HepG2 (cell line): ENCODE measurements around the gene AGAP3. TPM values are rescaled to one million over a fixed set of nuclear protein-coding genes. Genes with fewer than 3 reads are reported as not detected.

ENCODE experiments used
- ATAC-seq: fragments of 200-7000 bp; cut with Tn5 transposase; 3 replicates; pipeline ENCODE4 v1.9.1; 2020; ENCODE audit warnings: mild to moderate bottlenecking, moderate library complexity
- BruUV-seq: library from RNA; stranded (reverse); fragments of 400-500 nt; replicated peaks from 2 replicates; lab custom pipeline; 2021; lab: Mats Ljungman, UMichigan
- CTCF ChIA-PET: fragments of 300-600 bp; formaldehyde crosslinking; extraction: SDS; loops from one replicate; lab custom pipeline; 2021; ENCODE audit warnings: low total read pairs, inconsistent platforms, low intra/inter-chr PET ratio; lab: Yijun Ruan, JAX
- POLR2A ChIA-PET: fragments of 350-600 bp; sonication (Branson Sonifier 250); formaldehyde crosslinking; loops from one replicate; lab custom pipeline; 2020; ENCODE audit warnings: antibody characterized with exemption, inconsistent platforms; lab: Yijun Ruan, JAX
- DNase-seq: peaks from one replicate; pipeline ENCODE4 v3.0.0-alpha.2; 2015; ENCODE audit warnings: low spot score
- FAIRE-seq: peaks from 3 replicates; lab custom pipeline; 2011; peaks lifted over from hg19 to GRCh38; lab: Jason Lieb, UNC
- H2AFZ ChIP-seq: one replicate; pipeline ENCODE4 v1.6.1; 2011; ENCODE audit warnings: low read length, inconsistent platforms
- H3K27ac ChIP-seq: fragments of 300-600 bp; 3 replicates; pipeline ENCODE4 v1.8.0; 2011; ENCODE audit warnings: mixed run types, mild to moderate bottlenecking, mixed read lengths, low read length, inconsistent platforms; ENCODE audit not compliant: insufficient read depth; ENCODE audit errors: extremely low read length
- H3K27me3 ChIP-seq, 2 experiments: fragments of 200-600 bp in 1 of 2; 2 replicates in 1 of 2; 3 replicates in 1 of 2; pipeline versions ENCODE4 v1.6.0 to v1.8.0; 2011; ENCODE audit warnings: low read length in 2 of 2, mild to moderate bottlenecking in 2 of 2, moderate library complexity in 2 of 2, inconsistent platforms in 1 of 2; ENCODE audit not compliant: insufficient read depth in 2 of 2, control insufficient read depth in 1 of 2
- H3K36me3 ChIP-seq, 2 experiments: fragments of 200-600 bp in 1 of 2; replicated peaks in 1 of 2; 2 replicates in 1 of 2; 3 replicates in 1 of 2; pipeline versions ENCODE4 v1.5.1 to v1.8.0; 2011; ENCODE audit warnings: low read length in 2 of 2, inconsistent platforms in 1 of 2; ENCODE audit not compliant: insufficient read depth in 2 of 2, control insufficient read depth in 1 of 2
- H3K4me1 ChIP-seq: 2 replicates; pipeline ENCODE4 v1.5.1; 2012; ENCODE audit warnings: low read length, inconsistent platforms; ENCODE audit not compliant: insufficient read depth
- H3K4me2 ChIP-seq: 2 replicates; pipeline ENCODE4 v1.6.0; 2011; ENCODE audit warnings: low read depth, low read length, inconsistent platforms
- H3K4me3 ChIP-seq, 3 experiments: fragments of 200-600 bp in 1 of 3; sonication (generic), shearing (Covaris generic) in 1 of 3; replicated peaks in 1 of 3; 2 replicates each; pipeline ENCODE4 v1.5.1; 2011 to 2016; ENCODE audit warnings: low read length in 3 of 3, inconsistent platforms in 2 of 3, low read depth in 2 of 3, mild to moderate bottlenecking in 2 of 3, control low read depth in 1 of 3, mixed read lengths in 1 of 3; ENCODE audit not compliant: insufficient read depth in 1 of 3
- H3K79me2 ChIP-seq: one replicate; pipeline ENCODE4 v1.6.1; 2011; ENCODE audit warnings: low read length, inconsistent platforms; ENCODE audit not compliant: insufficient read depth
- H3K9ac ChIP-seq: 2 replicates; pipeline ENCODE4 v1.6.0; 2011; ENCODE audit warnings: mild to moderate bottlenecking, low read depth, low read length, inconsistent platforms; ENCODE audit not compliant: insufficient read depth
- H3K9me3 ChIP-seq: 2 replicates; pipeline ENCODE4 v1.5.1; 2012; ENCODE audit warnings: mild to moderate bottlenecking, low read length
- H4K20me1 ChIP-seq: 2 replicates; pipeline ENCODE4 v1.6.0; 2011; ENCODE audit warnings: inconsistent platforms, mild to moderate bottlenecking, low read length, moderate library complexity; ENCODE audit not compliant: insufficient read depth
- ATRX ChIP-seq: sonication (generic); formaldehyde crosslinking; IDR thresholded peaks from 2 replicates; pipeline ENCODE4 v1.4.0; 2020; ENCODE audit warnings: missing genetic modification reagents, borderline replicate concordance
- CAMTA2 ChIP-seq: sonication (generic); formaldehyde crosslinking; IDR thresholded peaks from 2 replicates; pipeline ENCODE4 v1.4.0; 2020; ENCODE audit warnings: mild to moderate bottlenecking, missing genetic modification reagents, borderline replicate concordance
- CBX1 ChIP-seq: IDR thresholded peaks from one replicate; pipeline ENCODE4 v1.6.1; 2016; ENCODE audit warnings: antibody characterized with exemption, low read depth
- GABPB1 ChIP-seq: IDR thresholded peaks from 2 replicates; pipeline ENCODE4 v1.6.1; 2016; ENCODE audit warnings: mild to moderate bottlenecking, missing genetic modification reagents, moderate library complexity, missing compliant biosample characterization
- HNRNPLL ChIP-seq: fragments of 200-400 bp; formaldehyde crosslinking; IDR thresholded peaks from 2 replicates; pipeline ENCODE4 v1.6.1; 2017; ENCODE audit warnings: mild to moderate bottlenecking, low read depth, low read length; ENCODE audit not compliant: poor library complexity, severe bottlenecking
- MAZ ChIP-seq, 2 experiments: sonication (generic) in 1 of 2; formaldehyde crosslinking in 1 of 2; IDR thresholded peaks; 2 replicates each; pipeline versions ENCODE4 v1.5.0 to v1.6.1; 2012 to 2020; ENCODE audit warnings: low read depth in 2 of 2, mild to moderate bottlenecking in 2 of 2, borderline replicate concordance in 1 of 2, improper control_type of control experiment in 1 of 2, low read length in 1 of 2, missing genetic modification reagents in 1 of 2, moderate library complexity in 1 of 2
- MNT ChIP-seq: fragments of 450-650 bp; IDR thresholded peaks from 2 replicates; pipeline ENCODE4 v1.6.1; 2016
- MTF1 ChIP-seq: sonication (generic); formaldehyde crosslinking; IDR thresholded peaks from 2 replicates; pipeline ENCODE4 v1.5.0; 2020; ENCODE audit warnings: missing genetic modification reagents
- NFATC3 ChIP-seq: sonication (generic); formaldehyde crosslinking; IDR thresholded peaks from 2 replicates; pipeline ENCODE4 v1.5.1; 2020; ENCODE audit warnings: mild to moderate bottlenecking, missing genetic modification reagents
- RAD21 ChIP-seq: fragments of 450-650 bp; formaldehyde crosslinking; IDR thresholded peaks from 2 replicates; pipeline ENCODE4 v1.5.0; 2020; ENCODE audit warnings: mild to moderate bottlenecking
- RXRA ChIP-seq: sonication (generic); formaldehyde crosslinking; IDR thresholded peaks from 2 replicates; pipeline ENCODE4 v1.5.1; 2020; ENCODE audit warnings: missing genetic modification reagents
- ZBTB25 ChIP-seq: IDR thresholded peaks from 2 replicates; pipeline ENCODE4 v1.6.1; 2018; ENCODE audit warnings: missing genetic modification reagents
- ZFP91 ChIP-seq: sonication (generic); formaldehyde crosslinking; IDR thresholded peaks from 2 replicates; pipeline ENCODE4 v1.9.0; 2022; ENCODE audit warnings: missing genetic modification reagents, mild to moderate bottlenecking, borderline replicate concordance
- ZFYVE20 ChIP-seq: sonication (generic); formaldehyde crosslinking; IDR thresholded peaks from 2 replicates; pipeline ENCODE4 v1.8.0; 2023; ENCODE audit warnings: low read depth, mild to moderate bottlenecking, moderate library complexity, missing genetic modification reagents, borderline replicate concordance
- ZNF280B ChIP-seq: sonication (generic); formaldehyde crosslinking; IDR thresholded peaks from 2 replicates; pipeline ENCODE4 v1.5.0; 2020; ENCODE audit warnings: missing genetic modification reagents, mild to moderate bottlenecking, borderline replicate concordance
- ZNF430 ChIP-seq: sonication (generic); formaldehyde crosslinking; IDR thresholded peaks from 2 replicates; pipeline ENCODE4 v1.9.0; 2021; ENCODE audit warnings: mild to moderate bottlenecking, missing genetic modification reagents
- ZNF768 ChIP-seq: sonication (generic); formaldehyde crosslinking; IDR thresholded peaks from 2 replicates; pipeline ENCODE4 v1.4.0; 2020; ENCODE audit warnings: missing genetic modification reagents
- WGBS: methylation state at CpG from one replicate; pipeline ENCODE4 v1.1.6; 2017; ENCODE audit warnings: low lambda C conversion rate; 5-methylcytosine and 5-hydroxymethylcytosine counted together
- in situ Hi-C: cut with HindIII; loops from 2 replicates; pipeline ENCODE4 v1.10.0; 2017; ENCODE audit warnings: low pct_unique_long_range_greater_than_20kb; ENCODE audit not compliant: extremely low pct_ligation_motif_present
- intact Hi-C: fragments of 100-400 bp; cut with micrococcal nuclease; formaldehyde crosslinking; loops from one replicate; pipeline ENCODE4 v1.10.0; 2022; ENCODE audit not compliant: unreplicated experiment
- polyA plus RNA-seq, 8 experiments: library from polyadenylated mRNA; depleted of rRNA in 3 of 8; stranded (reverse) in 7 of 8; unstranded in 1 of 8; fragments of >200 nt; fragmentation: Illumina TruSeq in 4 of 8; extraction: Trizol in 4 of 8; gene quantifications; 2 replicates each; pipeline versions ENCODE4 v1.2.1 to v1.2.3, GENCODE V29; 2011 to 2016; ENCODE audit warnings: low read depth in 4 of 8, missing spikeins in 1 of 8, mixed read lengths in 1 of 8; ENCODE audit not compliant: insufficient read depth in 1 of 8
- total RNA-seq, 5 experiments: library from RNA; depleted of rRNA; stranded (reverse); fragments of >200 nt; fragmentation: Illumina TruSeq; extraction: Trizol; gene quantifications; 2 replicates each; pipeline ENCODE4 v1.2.3, GENCODE V29; 2016; ENCODE audit warnings: low read depth in 1 of 5

The AGAP3 gene
- total and polyA plus RNA-seq, 2 of the 13 experiments (the other 11 are each of a cell fraction or from before 2014, with no cell fraction given), result 31.3 to 61.4 TPM

GRCh38 chr7:151168003-151168786 lies 81.9 kb downstream of the AGAP3 start:
- DNase-seq (no peak), FAIRE-seq (no peak), ATAC-seq (peak; percentile 89)
- BruUV-seq, result no TSS peak
- H4K20me1 ChIP-seq, result no peaks in the 10 kb centered on the region
- peaks cover 9 to 63% of the 10 kb centered on the region in 2 experiments for H3K27me3 ChIP-seq
- ChIA-PET POLR2A (no interaction called here), CTCF (interaction anchor here (1.2 kb wide), 1 partner anchor 135 kb away, joined by 3 read pairs; no protein-coding TSS in a partner anchor)
- H2AFZ ChIP-seq, result no peak overlapping the region
- H3K27ac ChIP-seq, result no peak overlapping the region
- in situ Hi-C loops (no loop called here), intact Hi-C loops (no loop called here)
- peak overlapping the region; percentile 47 to 71 (median 55); a peak in 5 of 6 replicates for H3K4me3 ChIP-seq
- no peak overlapping the region for H3K9ac ChIP-seq
- H3K4me2 ChIP-seq, result peak overlapping the region; percentile 66
- WGBS, result 2% methylated on average over 16 of the region's 52 CpGs
- H3K79me2 ChIP-seq, result no peaks in the 10 kb centered on the region
- H3K9me3 ChIP-seq, result no peaks in the 10 kb centered on the region
- H3K4me1 ChIP-seq, result no peaks in the 10 kb centered on the region
- no peaks in the 10 kb centered on the region for H3K36me3 ChIP-seq
- peak; percentile 27 for TF ChIP-seq HNRNPLL
- TF ChIP-seq ZBTB25 (CRISPR knock-in tag), result no peak
- no peak for TF ChIP-seq MTF1 (CRISPR knock-in tag)
- no peak for TF ChIP-seq ZFYVE20 (CRISPR knock-in tag)
- no peak for TF ChIP-seq ZNF430 (CRISPR knock-in tag)
- peak; percentile 48; the same call in 1 of the 2 replicates for TF ChIP-seq ZNF768 (CRISPR knock-in tag)
- 0 out of 2 replicates have a peak, but pooled peaks have one; percentile 33 for TF ChIP-seq ZNF280B
- TF ChIP-seq GABPB1 (CRISPR knock-in tag), result peak; percentile 18; the same call in 1 of the 2 replicates
- no peak for TF ChIP-seq CBX1
- no peak for TF ChIP-seq NFATC3
- TF ChIP-seq ATRX (CRISPR knock-in tag), result no peak
- TF ChIP-seq RXRA (CRISPR knock-in tag), result no peak
- peak; percentile 38; the same call in 1 of the 2 replicates for TF ChIP-seq RAD21
- TF ChIP-seq CAMTA2, result no peak
- peak; percentile 32; the same call in 1 of the 2 replicates for TF ChIP-seq MAZ (IDR thresholded peaks at IDR 0.05; ENCODE audit: borderline replicate concordance, low read depth, low read length)
- no peak for TF ChIP-seq MAZ (CRISPR knock-in tag; IDR thresholded peaks at IDR 0.05; ENCODE audit: low read depth)
- 0 out of 2 replicates have a peak, but pooled peaks have one; percentile 26 for TF ChIP-seq ZFP91 (CRISPR knock-in tag)
- TF ChIP-seq MNT, result no peak
